ENCODE measurements around the gene CORO2A. TPM values are rescaled to one million over a fixed set of nuclear protein-coding genes. Genes with fewer than 3 reads are reported as not detected.

Gene CORO2A
- total and polyA plus RNA-seq, 2 of the 13 experiments (the other 11 are each of a cell fraction or from before 2014, with no cell fraction given) = 14.4 to 15.3 TPM

GRCh38 chr9:98228392-98229089, 36.1 kb upstream of the CORO2A start (continued):
- TF ChIP-seq HNF1B (CRISPR knock-in tag; IDR thresholded peaks at IDR 0.05) (no peak), PRDM15 (CRISPR knock-in tag; IDR thresholded peaks at IDR 0.05) (no peak), ZNF672 (CRISPR knock-in tag; IDR thresholded peaks at IDR 0.05) (no peak), ZBTB38 (CRISPR knock-in tag; IDR thresholded peaks at IDR 0.05) (peak; percentile 9; the same call in 1 of the 2 replicates), FOXK2 (IDR thresholded peaks at IDR 0.05) (no peak), NFKBIZ (CRISPR knock-in tag; IDR thresholded peaks at IDR 0.05) (0 out of 2 replicates have a peak, but pooled peaks have one; percentile 17), NR2C2 (CRISPR knock-in tag; IDR thresholded peaks at IDR 0.05; ENCODE audit: borderline replicate concordance) (peak; percentile 56; the same call in 1 of the 2 replicates), ZNF512 (CRISPR knock-in tag; IDR thresholded peaks at IDR 0.05) (no peak), EED (CRISPR knock-in tag; IDR thresholded peaks at IDR 0.05) (no peak), ZNF746 (CRISPR knock-in tag; IDR thresholded peaks at IDR 0.05) (no peak), PCBP1 (IDR thresholded peaks at IDR 0.05; ENCODE audit: borderline replicate concordance, low read depth, low read length) (no peak), ZNF703 (CRISPR knock-in tag; IDR thresholded peaks at IDR 0.05; ENCODE audit: borderline replicate concordance) (no peak), ARID2 (CRISPR knock-in tag; IDR thresholded peaks at IDR 0.05; ENCODE audit: borderline replicate concordance) (no peak), RFX5 (IDR thresholded peaks at IDR 0.05; ENCODE audit: low read depth, low read length) (no peak), PCBP2 (optimal IDR thresholded peaks at IDR 0.05; ENCODE audit: low read depth, low read length, poor library complexity, severe bottlenecking) (no peak), ZNF547 (CRISPR knock-in tag; IDR thresholded peaks at IDR 0.05) (no peak), ELF3 (CRISPR knock-in tag; IDR thresholded peaks at IDR 0.05) (no peak), MBNL3 (CRISPR knock-in tag; conservative IDR thresholded peaks at IDR 0.05) (no peak)
- TF ChIP-seq, protein P1, sequence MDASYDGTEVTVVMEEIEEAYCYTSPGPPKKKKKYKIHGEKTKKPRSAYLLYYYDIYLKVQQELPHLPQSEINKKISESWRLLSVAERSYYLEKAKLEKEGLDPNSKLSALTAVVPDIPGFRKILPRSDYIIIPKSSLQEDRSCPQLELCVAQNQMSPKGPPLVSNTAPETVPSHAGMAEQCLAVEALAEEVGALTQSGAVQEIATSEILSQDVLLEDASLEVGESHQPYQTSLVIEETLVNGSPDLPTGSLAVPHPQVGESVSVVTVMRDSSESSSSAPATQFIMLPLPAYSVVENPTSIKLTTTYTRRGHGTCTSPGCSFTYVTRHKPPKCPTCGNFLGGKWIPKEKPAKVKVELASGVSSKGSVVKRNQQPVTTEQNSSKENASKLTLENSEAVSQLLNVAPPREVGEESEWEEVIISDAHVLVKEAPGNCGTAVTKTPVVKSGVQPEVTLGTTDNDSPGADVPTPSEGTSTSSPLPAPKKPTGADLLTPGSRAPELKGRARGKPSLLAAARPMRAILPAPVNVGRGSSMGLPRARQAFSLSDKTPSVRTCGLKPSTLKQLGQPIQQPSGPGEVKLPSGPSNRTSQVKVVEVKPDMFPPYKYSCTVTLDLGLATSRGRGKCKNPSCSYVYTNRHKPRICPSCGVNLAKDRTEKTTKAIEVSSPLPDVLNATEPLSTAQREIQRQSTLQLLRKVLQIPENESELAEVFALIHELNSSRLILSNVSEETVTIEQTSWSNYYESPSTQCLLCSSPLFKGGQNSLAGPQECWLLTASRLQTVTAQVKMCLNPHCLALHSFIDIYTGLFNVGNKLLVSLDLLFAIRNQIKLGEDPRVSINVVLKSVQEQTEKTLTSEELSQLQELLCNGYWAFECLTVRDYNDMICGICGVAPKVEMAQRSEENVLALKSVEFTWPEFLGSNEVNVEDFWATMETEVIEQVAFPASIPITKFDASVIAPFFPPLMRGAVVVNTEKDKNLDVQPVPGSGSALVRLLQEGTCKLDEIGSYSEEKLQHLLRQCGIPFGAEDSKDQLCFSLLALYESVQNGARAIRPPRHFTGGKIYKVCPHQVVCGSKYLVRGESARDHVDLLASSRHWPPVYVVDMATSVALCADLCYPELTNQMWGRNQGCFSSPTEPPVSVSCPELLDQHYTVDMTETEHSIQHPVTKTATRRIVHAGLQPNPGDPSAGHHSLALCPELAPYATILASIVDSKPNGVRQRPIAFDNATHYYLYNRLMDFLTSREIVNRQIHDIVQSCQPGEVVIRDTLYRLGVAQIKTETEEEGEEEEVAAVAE (CRISPR knock-in tag; IDR thresholded peaks at IDR 0.05; ENCODE audit: borderline replicate concordance) = no peak

Measured in HepG2 (cell line).